Measurements from ENCODE around the gene KCNH2. TPM values are rescaled to one million over a fixed set of nuclear protein-coding genes. Genes with fewer than 3 reads are reported as not detected.

The KCNH2 gene
- total and polyA plus RNA-seq, 2 of the 8 experiments (the other 6 are each of a cell fraction or from before 2014, with no cell fraction given): 8.0 to 15.0 TPM

- TF ChIP-seq PHF8 (conservative IDR thresholded peaks at IDR 0.05; ENCODE audit: low read depth, low read length): no peak
- TF ChIP-seq ATF3 (IDR thresholded peaks at IDR 0.05; ENCODE audit: insufficient read depth, low read depth, low read length): no peak
- TF ChIP-seq POLR2A (IDR thresholded peaks at IDR 0.05; ENCODE audit: control extremely low read depth in 1 of 2, low read depth in 2 of 2, low read length in 2 of 2): no peak
- TF ChIP-seq TAF1 (IDR thresholded peaks at IDR 0.05; ENCODE audit: low read depth, low read length): no peak
- no peak for TF ChIP-seq CEBPB (IDR thresholded peaks at IDR 0.05; ENCODE audit: low read depth, low read length)
- no peak for TF ChIP-seq KDM1A (IDR thresholded peaks at IDR 0.05; ENCODE audit: borderline replicate concordance, low read length)
These were observed 36.6 kb downstream of the KCNH2 start (continued) for GRCh38 chr7:150941351-150942000.

Data from H1 (cell line).